PC-3 (cell line): Measurements from ENCODE around the gene KLF1. TPM values are rescaled to one million over a fixed set of nuclear protein-coding genes. Genes with fewer than 3 reads are reported as not detected.

Source experiments
- ATAC-seq: fragments of 200-7000 bp; cut with Tn5 transposase; 2 replicates; pipeline ENCODE4 v1.9.1; 2020; ENCODE audit warnings: mild to moderate bottlenecking, moderate library complexity
- BruUV-seq: library from RNA; stranded (reverse); fragments of 400-500 nt; replicated peaks from 2 replicates; lab custom pipeline; 2021; lab: Mats Ljungman, UMichigan
- CTCF ChIA-PET: fragments of 300-600 bp; sonication (Branson Sonifier 250); formaldehyde crosslinking; loops from one replicate; lab custom pipeline; 2022; ENCODE audit warnings: antibody characterized with exemption; lab: Charles Lee
- POLR2A ChIA-PET: fragments of 300-600 bp; sonication (Branson Sonifier 250); formaldehyde crosslinking; loops from one replicate; lab custom pipeline; 2022; ENCODE audit warnings: antibody characterized with exemption; ENCODE audit not compliant: unreplicated experiment; lab: Charles Lee
- DNase-seq: peaks from one replicate; pipeline ENCODE4 v3.0.0-alpha.2; 2015
- H2AFZ ChIP-seq: fragments of 300-600 bp; sonication (generic); 2 replicates; pipeline ENCODE4 v1.6.0; 2016; ENCODE audit warnings: antibody characterized with exemption, low read length
- H3F3A ChIP-seq: fragments of 300-600 bp; sonication (generic); one replicate; pipeline ENCODE4 v1.6.0; 2017; ENCODE audit warnings: antibody characterized with exemption, low read length, control low read depth, mild to moderate bottlenecking; ENCODE audit not compliant: unreplicated experiment
- H3K27ac ChIP-seq: fragments of 300-600 bp; sonication (generic); 2 replicates; pipeline ENCODE4 v1.5.1; 2016; ENCODE audit warnings: mild to moderate bottlenecking, low read length
- H3K27me3 ChIP-seq: fragments of 300-600 bp; sonication (generic); 2 replicates; pipeline ENCODE4 v1.6.1; 2016; ENCODE audit warnings: low read length, mixed read lengths
- H3K36me3 ChIP-seq: fragments of 300-600 bp; sonication (generic); 2 replicates; pipeline ENCODE4 v1.6.1; 2016; ENCODE audit warnings: low read depth, mixed run types, low read length, mixed read lengths
- H3K4me1 ChIP-seq: fragments of 300-600 bp; sonication (generic); 2 replicates; pipeline ENCODE4 v1.5.1; 2016; ENCODE audit warnings: low read length; ENCODE audit not compliant: insufficient read depth
- H3K4me2 ChIP-seq: fragments of 300-600 bp; sonication (generic); 2 replicates; pipeline ENCODE4 v1.6.0; 2016; ENCODE audit warnings: low read length
- H3K4me3 ChIP-seq: fragments of 300-600 bp; sonication (generic); 2 replicates; pipeline ENCODE4 v1.5.1; 2016; ENCODE audit warnings: mild to moderate bottlenecking, low read length, mixed read lengths
- H3K79me2 ChIP-seq: fragments of 300-600 bp; sonication (generic); 2 replicates; pipeline ENCODE4 v1.6.1; 2017; ENCODE audit warnings: low read length, mixed read lengths
- H3K9ac ChIP-seq: fragments of 300-600 bp; sonication (generic); 2 replicates; pipeline ENCODE4 v1.6.0; 2016; ENCODE audit warnings: mild to moderate bottlenecking, low read length
- H3K9me2 ChIP-seq: fragments of 300-600 bp; sonication (generic); replicated peaks from 2 replicates; pipeline ENCODE4 v1.6.1; 2016; ENCODE audit warnings: mixed run types, low read length, mixed read lengths
- H3K9me3 ChIP-seq: fragments of 300-600 bp; sonication (generic); 2 replicates; pipeline ENCODE4 v1.6.1; 2016; ENCODE audit warnings: low read length, mixed read lengths
- H4K20me1 ChIP-seq: fragments of 300-600 bp; sonication (generic); 2 replicates; pipeline ENCODE4 v1.6.1; 2016; ENCODE audit warnings: low read length, mixed read lengths
- EZH2 ChIP-seq: fragments of 300-600 bp; sonication (generic); IDR thresholded peaks from one replicate; pipeline ENCODE4 v1.6.1; 2017; ENCODE audit warnings: antibody characterized with exemption, mild to moderate bottlenecking, low read length; ENCODE audit not compliant: unreplicated experiment
- EZH2phosphoT487 ChIP-seq: fragments of 300-600 bp; sonication (generic); IDR thresholded peaks from 2 replicates; pipeline ENCODE4 v1.6.1; 2018; ENCODE audit warnings: mild to moderate bottlenecking, antibody characterized with exemption, low read length, borderline replicate concordance
- intact Hi-C: fragments of 100-400 bp; cut with micrococcal nuclease; formaldehyde crosslinking; loops from 2 replicates; pipeline ENCODE4 v1.9.0; 2023
- total RNA-seq: library from RNA; depleted of rRNA; stranded (reverse); fragments of >200 nt; gene quantifications from 2 replicates; pipeline ENCODE4 v1.2.3, GENCODE V29; 2014
- TF ChIP-seq, protein P1 (sequence below): fragments of 300-600 bp; sonication (generic); conservative IDR thresholded peaks from 2 replicates; pipeline ENCODE4 v1.5.1; 2017; ENCODE audit warnings: antibody characterized with exemption, low read depth, mild to moderate bottlenecking, low read length

Gene KLF1
- total RNA-seq, 1 experiment from 2014 or later: not detected

DNA sequence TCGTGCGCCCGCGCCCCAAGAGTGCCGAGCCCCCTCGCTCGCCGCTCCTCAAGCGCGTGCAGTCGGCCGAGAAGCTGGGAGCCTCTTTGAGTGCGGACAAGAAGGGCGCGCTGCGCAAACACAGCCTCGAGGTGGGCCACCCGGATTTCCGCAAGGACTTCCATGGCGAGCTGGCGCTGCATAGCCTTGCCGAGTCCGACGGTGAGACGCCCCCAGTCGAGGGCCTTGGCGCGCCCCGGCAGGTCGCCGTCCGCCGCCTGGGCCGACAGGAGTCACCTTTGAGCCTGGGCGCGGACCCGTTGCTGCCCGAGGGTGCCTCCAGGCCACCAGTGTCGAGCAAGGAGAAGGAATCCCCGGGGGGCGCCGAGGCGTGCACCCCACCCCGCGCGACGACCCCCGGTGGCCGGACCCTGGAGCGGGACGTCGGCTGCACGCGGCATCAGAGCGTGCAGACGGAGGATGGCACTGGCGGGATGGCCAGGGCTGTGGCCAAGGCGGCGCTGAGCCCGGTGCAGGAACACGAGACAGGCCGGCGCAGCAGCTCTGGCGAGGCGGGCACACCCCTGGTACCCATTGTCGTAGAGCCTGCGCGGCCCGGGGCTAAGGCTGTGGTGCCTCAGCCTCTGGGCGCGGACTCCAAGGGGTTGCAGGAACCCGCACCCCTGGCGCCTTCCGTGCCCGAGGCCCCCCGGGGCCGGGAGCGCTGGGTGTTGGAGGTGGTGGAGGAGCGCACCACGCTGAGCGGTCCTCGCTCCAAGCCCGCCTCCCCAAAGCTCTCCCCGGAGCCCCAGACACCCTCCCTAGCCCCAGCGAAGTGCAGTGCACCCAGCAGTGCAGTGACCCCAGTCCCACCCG, 12.9 kb downstream of the KLF1 start:
- peaks cover 6% of the 10 kb centered on the region; the same call in 1 of the 2 replicates for H3K4me1 ChIP-seq
- ChIA-PET POLR2A (no interaction called here), CTCF (no interaction called here)
- ATAC-seq (no peak), DNase-seq (no peak)
- H2AFZ ChIP-seq: no peak overlapping the region
- TF ChIP-seq EZH2 (no peak), EZH2phosphoT487 (no peak)
- TF ChIP-seq, protein P1, sequence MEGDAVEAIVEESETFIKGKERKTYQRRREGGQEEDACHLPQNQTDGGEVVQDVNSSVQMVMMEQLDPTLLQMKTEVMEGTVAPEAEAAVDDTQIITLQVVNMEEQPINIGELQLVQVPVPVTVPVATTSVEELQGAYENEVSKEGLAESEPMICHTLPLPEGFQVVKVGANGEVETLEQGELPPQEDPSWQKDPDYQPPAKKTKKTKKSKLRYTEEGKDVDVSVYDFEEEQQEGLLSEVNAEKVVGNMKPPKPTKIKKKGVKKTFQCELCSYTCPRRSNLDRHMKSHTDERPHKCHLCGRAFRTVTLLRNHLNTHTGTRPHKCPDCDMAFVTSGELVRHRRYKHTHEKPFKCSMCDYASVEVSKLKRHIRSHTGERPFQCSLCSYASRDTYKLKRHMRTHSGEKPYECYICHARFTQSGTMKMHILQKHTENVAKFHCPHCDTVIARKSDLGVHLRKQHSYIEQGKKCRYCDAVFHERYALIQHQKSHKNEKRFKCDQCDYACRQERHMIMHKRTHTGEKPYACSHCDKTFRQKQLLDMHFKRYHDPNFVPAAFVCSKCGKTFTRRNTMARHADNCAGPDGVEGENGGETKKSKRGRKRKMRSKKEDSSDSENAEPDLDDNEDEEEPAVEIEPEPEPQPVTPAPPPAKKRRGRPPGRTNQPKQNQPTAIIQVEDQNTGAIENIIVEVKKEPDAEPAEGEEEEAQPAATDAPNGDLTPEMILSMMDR: no peak
- intact Hi-C loops: no loop called here
- peak overlapping the region; percentile 60 for H3K4me2 ChIP-seq
- H3K27me3 ChIP-seq: no peaks in the 10 kb centered on the region
- no peak overlapping the region; the same call in 1 of the 2 replicates for H3K4me3 ChIP-seq
- H3K9me2 ChIP-seq: no peaks in the 10 kb centered on the region
- H4K20me1 ChIP-seq: no peaks in the 10 kb centered on the region
- H3K9me3 ChIP-seq: no peaks in the 10 kb centered on the region
- H3K9ac ChIP-seq: no peak overlapping the region
- no peaks in the 10 kb centered on the region for H3K79me2 ChIP-seq
- no peaks in the 10 kb centered on the region for H3F3A ChIP-seq
- BruUV-seq: no TSS peak
- H3K36me3 ChIP-seq: no peaks in the 10 kb centered on the region
- H3K27ac ChIP-seq: no peak overlapping the region

DNA sequence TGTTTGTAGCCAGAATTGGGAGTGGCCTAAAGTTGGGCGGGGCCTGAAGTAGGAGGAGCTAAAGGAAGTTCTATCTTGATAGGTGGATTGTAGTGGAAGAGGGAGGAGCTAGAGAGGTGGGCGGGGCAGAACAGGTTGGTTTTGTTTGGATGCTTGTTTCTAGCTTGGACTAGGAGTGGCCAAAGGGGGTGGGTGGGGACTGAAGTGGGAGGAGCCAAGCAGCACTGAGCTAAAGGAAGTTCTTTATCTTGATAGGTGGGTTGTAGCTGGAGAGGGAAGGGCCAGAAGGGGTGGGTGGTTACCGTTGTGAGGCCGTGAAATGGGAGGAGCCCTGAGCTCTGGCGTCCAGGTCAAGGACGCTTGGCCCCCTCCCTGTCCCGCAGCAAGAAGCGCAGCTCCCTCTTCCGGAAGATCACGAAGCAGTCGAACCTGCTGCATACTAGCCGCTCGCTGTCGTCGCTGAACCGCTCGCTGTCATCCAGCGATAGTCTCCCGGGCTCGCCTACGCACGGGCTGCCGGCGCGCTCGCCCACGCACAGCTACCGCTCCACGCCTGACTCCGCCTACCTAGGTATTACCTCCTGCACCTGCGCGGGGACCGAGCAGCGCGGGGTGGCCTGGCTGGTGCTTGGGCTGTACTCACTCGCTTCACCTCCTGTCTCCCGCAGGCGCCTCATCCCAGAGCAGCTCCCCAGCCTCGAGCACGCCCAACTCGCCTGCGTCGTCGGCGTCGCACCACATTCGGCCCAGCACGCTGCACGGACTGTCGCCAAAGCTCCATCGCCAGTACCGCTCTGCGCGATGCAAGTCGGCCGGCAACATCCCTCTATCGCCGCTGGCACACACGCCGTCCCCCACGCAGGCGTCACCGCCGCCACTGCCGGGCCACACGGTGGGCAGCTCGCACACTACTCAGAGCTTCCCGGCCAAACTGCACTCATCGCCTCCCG, 13.8 kb downstream of the KLF1 start:
- H3K4me1 ChIP-seq: peaks cover 6% of the 10 kb centered on the region; the same call in 1 of the 2 replicates
- H3K4me3 ChIP-seq: peak overlapping the region; percentile 52
- ChIA-PET POLR2A (interaction anchor here (0.6 to 0.7 kb wide), 2 partner anchors 96 to 187 kb away, joined by 3 to 17 read pairs; no protein-coding TSS in a partner anchor), CTCF (interaction anchor here (0.5 to 0.8 kb wide), 9 partner anchors 8 to 1976 kb away, joined by 3 to 10 read pairs (median 5); partner anchors contain the start of gene DNASE2)
- no peak overlapping the region for H3K27ac ChIP-seq
- no TSS peak for BruUV-seq
- no peaks in the 10 kb centered on the region for H3K27me3 ChIP-seq
- H3K9me2 ChIP-seq: no peaks in the 10 kb centered on the region
- H3K9me3 ChIP-seq: no peaks in the 10 kb centered on the region
- no peaks in the 10 kb centered on the region for H3K79me2 ChIP-seq
- no peak overlapping the region for H3K9ac ChIP-seq
- H3F3A ChIP-seq: no peaks in the 10 kb centered on the region
- DNase-seq (peak; percentile 91), ATAC-seq (peak; percentile 78)
- H3K36me3 ChIP-seq: no peaks in the 10 kb centered on the region
- TF ChIP-seq EZH2phosphoT487: no peak
- TF ChIP-seq, protein P1: no peak
- no peak for TF ChIP-seq EZH2
- intact Hi-C loops: no loop called here
- H3K4me2 ChIP-seq: peak overlapping the region; percentile 60
- no peaks in the 10 kb centered on the region for H4K20me1 ChIP-seq
- H2AFZ ChIP-seq: peak overlapping the region; percentile 56
